HG02943 (cell line): ENCODE results near the gene MDM1.

Experiments used
- ATAC-seq: cut with Tn5 transposase; IDR thresholded peaks from one replicate; pipeline ENCODE4 v1.9.1; 2021; ENCODE audit warnings: mild to moderate bottlenecking, low read depth, moderate library complexity; ENCODE audit not compliant: unreplicated experiment

The MDM1 gene

GRCh38 chr12:68356986-68357385 is 24.8 kb upstream of the MDM1 start:
- no peak for ATAC-seq

DNA sequence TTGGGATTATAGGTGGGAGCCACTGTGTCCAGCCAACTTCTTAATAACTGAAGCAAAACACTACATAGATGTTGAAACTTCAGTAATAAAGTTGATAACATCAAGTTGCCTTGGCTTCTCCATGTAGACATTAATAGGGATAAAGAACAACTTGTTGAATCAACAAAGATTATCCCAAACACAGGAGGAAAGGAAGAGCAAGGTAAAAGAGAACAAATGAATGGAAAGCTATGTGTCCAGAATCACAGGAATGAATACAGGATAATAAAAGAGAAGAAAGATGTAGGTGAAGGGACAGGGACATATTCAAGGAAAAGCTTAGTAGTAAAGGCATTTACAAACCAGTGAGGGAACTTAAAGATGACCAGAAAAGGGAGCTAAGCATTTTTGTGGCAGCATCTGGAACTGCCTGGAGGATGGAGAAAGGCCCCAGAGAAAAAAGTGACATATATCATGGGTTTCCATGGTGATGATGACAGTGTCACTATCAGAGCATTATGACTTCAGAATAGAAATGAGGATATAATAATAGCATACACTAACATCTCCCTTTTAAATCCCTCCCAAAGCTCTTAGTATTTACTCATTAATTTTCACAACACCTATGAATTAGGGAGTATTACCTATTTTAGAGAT is 24.0 kb upstream of the MDM1 start:
- no peak for ATAC-seq

DNA sequence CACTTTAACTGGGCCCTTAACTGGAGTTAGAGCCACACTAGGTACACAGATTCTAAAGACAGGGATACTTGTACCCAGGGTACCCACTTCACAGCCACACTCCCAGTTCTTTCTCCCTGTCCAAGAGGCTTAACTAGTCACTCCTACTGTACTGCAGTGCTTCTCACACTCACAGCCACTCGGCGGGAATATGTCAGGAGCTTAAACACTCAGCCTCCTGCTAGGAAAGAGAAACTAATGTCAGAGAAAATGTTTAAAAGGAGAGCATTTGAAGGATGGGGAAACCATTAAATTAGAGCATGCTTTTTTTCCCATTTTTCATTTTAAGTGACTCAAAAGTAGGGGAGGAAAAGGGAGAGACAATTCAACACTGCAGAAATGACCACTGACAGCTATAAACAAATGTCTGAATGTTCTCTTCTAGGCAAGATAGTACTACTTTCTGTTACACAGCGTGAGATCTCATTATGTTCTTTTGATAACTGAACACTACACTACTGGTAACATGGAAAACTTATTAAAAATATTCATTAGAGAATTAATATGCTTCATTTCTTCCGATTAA is 22.9 kb upstream of the MDM1 start:
- no peak for ATAC-seq

- ATAC-seq = no peak
Observed at GRCh38 chr12:68352067-68352466, 19.9 kb upstream of the MDM1 start.

DNA sequence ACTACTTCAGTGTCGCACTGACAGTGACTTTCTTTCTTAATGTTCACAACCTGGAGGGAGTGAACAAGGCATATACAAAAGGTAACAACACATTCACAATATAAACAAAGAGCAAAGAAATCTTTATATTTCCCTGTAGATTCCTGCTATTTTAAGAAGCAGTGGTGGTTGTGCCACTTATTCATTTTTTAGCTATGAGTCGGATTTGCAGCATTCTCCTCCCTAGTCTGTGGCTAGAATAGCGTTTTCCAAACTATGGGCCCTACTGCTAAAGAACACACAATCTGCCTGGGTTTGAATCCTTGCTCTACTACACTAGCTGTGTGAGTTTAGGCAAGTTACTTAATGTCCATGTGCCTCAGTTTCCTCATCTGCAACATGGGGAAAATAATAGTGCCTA is 18.6 kb upstream of the MDM1 start:
- ATAC-seq = no peak

GRCh38 chr12:68349921-68350606 is 17.9 kb upstream of the MDM1 start:
- ATAC-seq = no peak

DNA sequence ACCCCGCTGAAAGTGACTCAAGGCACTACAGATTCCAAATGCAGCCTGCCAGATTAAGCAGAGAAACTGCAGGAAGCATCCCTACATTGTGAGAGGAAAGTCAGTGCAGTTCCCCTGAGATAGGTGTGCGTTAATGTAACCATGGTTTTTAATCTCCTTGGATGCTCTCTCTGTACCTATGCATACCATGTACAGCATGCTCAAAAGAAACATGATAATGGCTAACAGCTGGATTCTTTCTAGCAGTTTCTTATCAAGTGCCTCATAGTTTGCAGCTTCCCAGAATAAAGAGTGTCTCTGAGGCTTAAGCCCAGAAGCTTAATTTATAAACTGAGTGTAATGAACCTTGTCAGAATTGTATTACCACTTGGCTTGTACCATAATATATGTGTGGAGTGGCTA is 17.1 kb upstream of the MDM1 start:
- no peak for ATAC-seq

DNA sequence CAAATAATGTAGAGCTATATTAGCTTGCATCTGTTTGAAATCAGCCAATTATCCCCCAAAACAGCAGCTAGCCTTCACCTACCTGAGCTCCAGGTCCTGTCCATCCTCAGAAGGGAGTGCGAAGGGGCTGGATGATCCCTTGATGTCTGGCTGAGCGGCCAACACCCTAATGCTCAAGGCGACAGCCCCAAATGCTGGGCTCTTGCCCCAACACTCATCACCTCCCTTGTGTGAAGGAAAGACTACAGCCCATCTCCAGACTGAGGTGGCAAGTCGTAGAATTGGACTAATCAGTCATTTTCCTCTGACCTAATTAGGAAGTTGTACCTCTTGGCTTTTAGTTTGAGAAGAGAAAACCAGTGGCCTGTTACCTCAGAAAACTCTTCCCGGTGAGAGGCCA is 16.3 kb upstream of the MDM1 start:
- ATAC-seq = no peak

DNA sequence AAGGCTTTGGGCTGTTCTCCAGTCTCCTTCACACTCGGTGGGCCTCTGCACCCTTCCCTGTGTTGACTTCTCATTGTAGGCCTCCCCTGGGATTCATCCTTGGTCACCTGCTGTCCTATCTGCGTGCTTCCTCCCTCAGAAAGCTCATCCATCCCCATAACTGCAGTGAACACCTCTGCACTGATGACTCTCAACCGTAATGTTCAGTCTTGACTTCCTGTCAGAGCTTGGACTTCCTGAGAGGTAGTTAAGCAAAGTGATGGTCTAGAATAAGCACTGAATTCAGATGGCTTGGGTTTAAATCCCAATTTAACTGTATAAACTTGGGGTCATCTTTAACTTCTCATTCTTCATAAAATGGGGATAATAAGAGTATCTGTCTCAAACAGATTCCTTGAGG is 13.6 kb upstream of the MDM1 start:
- no peak for ATAC-seq

DNA sequence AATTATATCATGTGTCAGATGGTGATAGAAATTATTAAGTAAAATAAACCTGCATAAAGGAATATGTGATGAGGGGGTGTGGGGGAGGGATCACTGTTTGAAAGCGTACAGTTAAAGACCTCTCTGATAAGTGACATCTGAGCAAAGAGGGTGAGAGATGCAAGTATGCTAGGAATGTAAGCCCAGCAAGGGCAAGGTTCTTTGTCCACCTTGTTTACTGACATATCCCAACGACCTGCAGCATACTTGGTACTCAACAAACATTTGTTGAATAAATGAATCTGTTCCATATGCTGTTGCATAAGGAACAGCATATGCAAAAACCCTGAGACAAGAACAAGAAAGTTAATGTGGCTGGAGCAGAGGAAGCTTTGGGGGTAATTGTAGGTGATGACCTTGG is 12.0 kb upstream of the MDM1 start:
- ATAC-seq = no peak

DNA sequence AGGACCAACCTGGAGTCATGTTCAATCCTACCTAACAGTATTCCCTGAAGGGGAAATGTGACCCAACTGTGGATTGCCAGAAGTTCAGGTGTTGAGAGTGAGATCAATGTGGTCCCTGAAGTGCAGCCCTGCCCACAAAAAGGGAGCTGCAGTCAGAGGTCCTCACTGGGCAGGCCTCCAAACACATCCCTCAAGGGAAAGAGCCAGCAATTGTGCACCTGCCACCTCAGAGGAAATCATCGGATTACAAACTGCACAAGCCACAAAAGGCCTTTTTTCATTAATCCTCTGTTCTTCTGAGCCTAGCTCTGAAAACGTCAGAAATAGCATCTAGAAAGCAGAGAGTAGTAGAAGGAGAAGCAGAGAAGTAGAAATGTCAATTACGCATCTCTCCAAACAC is 10.8 kb upstream of the MDM1 start:
- ATAC-seq = no peak

GRCh38 chr12:68341822-68342221 is 9.7 kb upstream of the MDM1 start:
- no peak for ATAC-seq

DNA sequence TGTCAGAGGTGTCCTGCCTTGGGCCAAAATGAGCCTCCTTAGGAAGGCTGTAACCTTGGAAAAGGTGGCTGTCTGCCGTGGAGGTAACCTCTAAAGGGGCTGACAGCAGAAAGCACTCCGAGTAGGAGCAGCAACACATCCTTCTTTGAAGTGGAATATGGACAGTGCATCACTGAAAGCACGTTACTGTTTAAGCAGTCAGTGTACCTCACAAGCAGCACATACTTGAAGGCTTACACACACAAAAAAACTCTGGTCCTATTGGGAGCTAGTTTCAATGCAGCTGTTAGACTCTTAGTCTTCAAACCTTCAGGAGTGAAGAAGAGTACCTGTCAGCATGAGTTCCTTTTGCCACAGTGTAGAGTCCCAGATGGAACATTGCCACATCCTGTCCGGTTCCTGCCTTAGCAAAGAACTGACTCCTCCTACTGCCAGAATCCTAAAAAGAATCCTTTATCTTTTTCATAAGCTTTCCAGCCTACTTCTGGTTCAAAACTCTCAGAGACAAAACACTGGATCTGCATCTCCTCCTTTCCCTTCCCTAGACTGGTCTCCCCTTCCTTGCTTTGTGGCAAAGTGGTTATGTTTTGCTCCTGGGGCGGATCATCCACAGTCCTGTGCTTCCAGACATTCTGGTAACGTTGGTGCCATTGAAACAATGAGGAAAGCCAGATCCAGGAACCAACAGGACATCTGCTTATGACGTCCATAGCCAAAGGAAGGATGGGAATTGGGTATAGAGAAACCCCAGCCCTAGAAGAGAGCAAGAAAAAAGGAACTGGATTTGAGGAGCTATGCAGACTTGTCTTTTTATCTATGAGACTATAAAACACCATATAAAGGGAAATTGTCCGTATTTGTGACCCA is 8.5 kb upstream of the MDM1 start:
- ATAC-seq = no peak

- ATAC-seq = no peak
Observed at GRCh38 chr12:68336889-68337303, 4.7 kb upstream of the MDM1 start.

- ATAC-seq = no peak
Observed at GRCh38 chr12:68335462-68335861, 3.3 kb upstream of the MDM1 start.

- ATAC-seq = no peak
Observed at GRCh38 chr12:68334132-68334531, 2.0 kb upstream of the MDM1 start.

GRCh38 chr12:68332728-68333630 is 817 bp upstream of the MDM1 start:
- ATAC-seq = no peak

GRCh38 chr12:68331500-68331868 is 678 bp downstream of the MDM1 start:
- no peak for ATAC-seq

DNA sequence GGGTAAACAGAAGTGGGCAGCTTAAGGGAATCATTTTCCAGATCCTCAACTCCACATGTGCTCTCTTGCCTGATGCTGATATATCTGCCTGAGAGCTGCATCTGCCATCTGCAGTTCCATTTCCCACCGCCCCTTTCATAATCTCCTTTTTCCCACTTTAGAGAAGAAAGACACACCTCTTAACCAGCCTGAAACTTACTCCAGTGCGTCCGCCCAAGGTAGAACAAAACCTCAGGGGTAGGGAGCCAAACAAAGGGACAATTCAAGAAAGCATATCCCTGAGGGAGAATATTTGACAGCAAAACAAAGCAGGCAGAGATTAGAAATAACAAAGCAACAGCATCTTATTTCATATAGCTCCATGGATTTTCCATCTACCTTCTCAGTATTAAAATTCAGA is 4.3 kb downstream of the MDM1 start:
- no peak for ATAC-seq

- ATAC-seq = no peak
Observed at GRCh38 chr12:68326716-68327115, 5.4 kb downstream of the MDM1 start.
